Activated naive CD8-positive, alpha-beta T cell treated with anti-CD3 and anti-CD28 coated beads, Interleukin-2, amount 50 U/mL, for 24 hours (primary cell): ENCODE data around the gene MECR.
A peak's percentile ranks its signal among the peaks of the same experiment; 100 is the strongest.

ENCODE experiments used
- ATAC-seq: fragments of 150-1000 bp; cut with Tn5 transposase; one replicate; pipeline ENCODE4 v1.10.0; 2021
- DNase-seq: peaks from one replicate; pipeline ENCODE4 v3.0.0; 2021
- H3K27ac Mint-ChIP-seq: one replicate; pipeline ENCODE4 v1.8.0; 2021; ENCODE audit warnings: mild to moderate bottlenecking, mixed read lengths
- H3K27me3 Mint-ChIP-seq: one replicate; pipeline ENCODE4 v1.8.0; 2021; ENCODE audit warnings: mixed read lengths
- H3K36me3 Mint-ChIP-seq: one replicate; pipeline ENCODE4 v1.8.0; 2021; ENCODE audit warnings: low read depth, mixed read lengths
- H3K4me1 Mint-ChIP-seq: one replicate; pipeline ENCODE4 v1.8.0; 2021; ENCODE audit warnings: mixed read lengths
- H3K4me3 Mint-ChIP-seq: one replicate; pipeline ENCODE4 v1.8.0; 2021; ENCODE audit warnings: mild to moderate bottlenecking, moderate library complexity, mixed read lengths
- H3K9me3 Mint-ChIP-seq: one replicate; pipeline ENCODE4 v1.8.0; 2021; ENCODE audit warnings: mixed read lengths

MECR gene

GRCh38 chr1:29190718-29191117 lies 40.0 kb downstream of the MECR start:
- Mint-ChIP-seq H3K4me3 (no peak overlapping the region), H3K27me3 (no peaks in the 10 kb centered on the region), H3K27ac (no peak overlapping the region), H3K36me3 (peaks cover 18% of the 10 kb centered on the region), H3K4me1 (no peaks in the 10 kb centered on the region), H3K9me3 (no peaks in the 10 kb centered on the region)
- no peak for ATAC-seq
- DNase-seq = no peak

- Mint-ChIP-seq H3K36me3 (peaks cover 5% of the 10 kb centered on the region), H3K4me3 (no peak overlapping the region), H3K27ac (no peak overlapping the region), H3K4me1 (peaks cover 14% of the 10 kb centered on the region), H3K9me3 (no peaks in the 10 kb centered on the region), H3K27me3 (no peaks in the 10 kb centered on the region)
- DNase-seq (no peak), ATAC-seq (no peak)
Measured at GRCh38 chr1:29186707-29187106, 44.0 kb downstream of the MECR start.

GRCh38 chr1:29186252-29186651 lies 44.5 kb downstream of the MECR start:
- Mint-ChIP-seq H3K27ac (no peak overlapping the region), H3K9me3 (no peaks in the 10 kb centered on the region)
- DNase-seq = no peak

GRCh38 chr1:29183287-29183686 lies 47.4 kb downstream of the MECR start:
- no peak for ATAC-seq

More at GRCh38 chr1:29186252-29186651, 44.5 kb downstream of the MECR start:
- ATAC-seq = no peak
- Mint-ChIP-seq H3K4me1 (peaks cover 14% of the 10 kb centered on the region), H3K4me3 (no peak overlapping the region), H3K36me3 (peaks cover 5% of the 10 kb centered on the region), H3K27me3 (no peaks in the 10 kb centered on the region)

GRCh38 chr1:29181413-29182225 lies 49.1 kb downstream of the MECR start, which contains the start of gene SRSF4:
Gene SRSF4, minus strand, starts transcription at chr1:29181900. Its CDS starts 148 bp downstream, at chr1:29181752.
- ATAC-seq = peak; percentile 94
- Mint-ChIP-seq H3K27ac (peak within 1 kb of the TSS; percentile 92), H3K9me3 (no peaks in the 10 kb centered on the region), H3K4me3 (peak within 1 kb of the TSS; percentile 90), H3K36me3 (peaks cover 33% of the 10 kb centered on the region), H3K4me1 (peaks cover 46% of the 10 kb centered on the region), H3K27me3 (no peaks in the 10 kb centered on the region)
- peak; percentile 99 for DNase-seq

More at GRCh38 chr1:29183287-29183686, 47.4 kb downstream of the MECR start:
- DNase-seq = no peak
- Mint-ChIP-seq H3K4me3 (no peak overlapping the region), H3K27ac (no peak overlapping the region), H3K4me1 (peaks cover 32% of the 10 kb centered on the region), H3K9me3 (no peaks in the 10 kb centered on the region), H3K36me3 (peaks cover 21% of the 10 kb centered on the region), H3K27me3 (no peaks in the 10 kb centered on the region)

GRCh38 chr1:29180497-29181412 lies 50.0 kb downstream of the MECR start:
- peak; percentile 36 for DNase-seq
- Mint-ChIP-seq H3K4me3 (peak overlapping the region; percentile 90), H3K9me3 (no peaks in the 10 kb centered on the region), H3K27ac (peak overlapping the region; percentile 92), H3K36me3 (peaks cover 37% of the 10 kb centered on the region), H3K4me1 (peaks cover 54% of the 10 kb centered on the region), H3K27me3 (no peaks in the 10 kb centered on the region)
- no peak for ATAC-seq

- Mint-ChIP-seq H3K27me3 (no peaks in the 10 kb centered on the region), H3K27ac (peak overlapping the region; percentile 92), H3K4me1 (peaks cover 55% of the 10 kb centered on the region), H3K9me3 (no peaks in the 10 kb centered on the region), H3K4me3 (peak overlapping the region; percentile 90), H3K36me3 (peaks cover 40% of the 10 kb centered on the region)
- DNase-seq (no peak), ATAC-seq (no peak)
Measured at GRCh38 chr1:29179641-29180184, 51.0 kb downstream of the MECR start.

GRCh38 chr1:29177022-29177705 lies 53.6 kb downstream of the MECR start:
- DNase-seq (no peak), ATAC-seq (no peak)
- H3K4me3 Mint-ChIP-seq = peak overlapping the region; percentile 57
- peaks cover 49% of the 10 kb centered on the region for H3K36me3 Mint-ChIP-seq
- H3K27me3 Mint-ChIP-seq = no peaks in the 10 kb centered on the region
- H3K4me1 Mint-ChIP-seq = peaks cover 58% of the 10 kb centered on the region
- H3K9me3 Mint-ChIP-seq = no peaks in the 10 kb centered on the region
- peak overlapping the region; percentile 66 for H3K27ac Mint-ChIP-seq

GRCh38 chr1:29176576-29176975 lies 54.2 kb downstream of the MECR start:
- H3K36me3 Mint-ChIP-seq = peaks cover 53% of the 10 kb centered on the region
- peak overlapping the region; percentile 31 for H3K27ac Mint-ChIP-seq

GRCh38 chr1:29172415-29172939 lies 58.3 kb downstream of the MECR start:
- H3K27ac Mint-ChIP-seq = peak overlapping the region; percentile 20
- no peaks in the 10 kb centered on the region for H3K27me3 Mint-ChIP-seq
- H3K36me3 Mint-ChIP-seq = peaks cover 55% of the 10 kb centered on the region
- peaks cover 67% of the 10 kb centered on the region for H3K4me1 Mint-ChIP-seq
- no peaks in the 10 kb centered on the region for H3K9me3 Mint-ChIP-seq
- ATAC-seq = no peak
- DNase-seq = no peak
- H3K4me3 Mint-ChIP-seq = peak overlapping the region; percentile 5

More at GRCh38 chr1:29176576-29176975, 54.2 kb downstream of the MECR start:
- H3K27me3 Mint-ChIP-seq = no peaks in the 10 kb centered on the region
- DNase-seq = no peak
- no peak for ATAC-seq
- peak overlapping the region; percentile 46 for H3K4me3 Mint-ChIP-seq
- H3K4me1 Mint-ChIP-seq = peaks cover 60% of the 10 kb centered on the region
- no peaks in the 10 kb centered on the region for H3K9me3 Mint-ChIP-seq

- DNase-seq (no peak), ATAC-seq (no peak)
- Mint-ChIP-seq H3K4me1 (peaks cover 66% of the 10 kb centered on the region), H3K36me3 (peaks cover 54% of the 10 kb centered on the region), H3K27ac (no peak overlapping the region), H3K27me3 (no peaks in the 10 kb centered on the region), H3K4me3 (no peak overlapping the region), H3K9me3 (no peaks in the 10 kb centered on the region)
Measured at GRCh38 chr1:29171521-29171920, 59.2 kb downstream of the MECR start.

- Mint-ChIP-seq H3K27ac (no peak overlapping the region), H3K4me1 (peaks cover 65% of the 10 kb centered on the region), H3K27me3 (no peaks in the 10 kb centered on the region), H3K9me3 (no peaks in the 10 kb centered on the region), H3K4me3 (no peak overlapping the region), H3K36me3 (peaks cover 55% of the 10 kb centered on the region)
- no peak for DNase-seq
- no peak for ATAC-seq
Measured at GRCh38 chr1:29171089-29171488, 59.6 kb downstream of the MECR start.

- Mint-ChIP-seq H3K4me3 (no peak overlapping the region), H3K36me3 (peaks cover 60% of the 10 kb centered on the region)
Measured at GRCh38 chr1:29169976-29170375, 60.8 kb downstream of the MECR start.

GRCh38 chr1:29167904-29168303 lies 62.8 kb downstream of the MECR start:
- Mint-ChIP-seq H3K27ac (peak overlapping the region; percentile 44), H3K36me3 (peaks cover 68% of the 10 kb centered on the region)
- no peak for DNase-seq

More at GRCh38 chr1:29169976-29170375, 60.8 kb downstream of the MECR start:
- DNase-seq (no peak), ATAC-seq (no peak)
- H3K27me3 Mint-ChIP-seq = no peaks in the 10 kb centered on the region
- H3K27ac Mint-ChIP-seq = peak overlapping the region; percentile 15
- peaks cover 69% of the 10 kb centered on the region for H3K4me1 Mint-ChIP-seq
- H3K9me3 Mint-ChIP-seq = no peaks in the 10 kb centered on the region

More at GRCh38 chr1:29167904-29168303, 62.8 kb downstream of the MECR start:
- Mint-ChIP-seq H3K27me3 (no peaks in the 10 kb centered on the region), H3K4me3 (no peak overlapping the region), H3K4me1 (peaks cover 80% of the 10 kb centered on the region), H3K9me3 (no peaks in the 10 kb centered on the region)
- ATAC-seq = no peak
